ENCODE results near the gene SH3BP1.
"Not testable (repeated sequence)": the region's sequence is repeated elsewhere in the genome, so short reads cannot be mapped to it uniquely, and the experiment has no call there.

SH3BP1 gene

GRCh38 chr22:37655252-37655563 lies 15.7 kb downstream of the SH3BP1 start:
- H3K4me3 ChIP-seq (ENCODE audit: low read depth in 1 of 2, low read length in 1 of 2), result no peak overlapping the region
- peaks cover 62% of the 10 kb centered on the region for H3K36me3 ChIP-seq
- no peaks in the 10 kb centered on the region for H3K9me3 ChIP-seq
- no peaks in the 10 kb centered on the region for H3K27me3 ChIP-seq
- H3K4me1 ChIP-seq (ENCODE audit: control insufficient read depth in 1 of 2, insufficient read depth in 1 of 2, low read depth in 1 of 2, low read length in 1 of 2), result peaks cover 15 to 18% of the 10 kb centered on the region in 2 experiments
- H3K27ac ChIP-seq, result no peak overlapping the region
- TF ChIP-seq CTCF (IDR thresholded peaks at IDR 0.05), result no peak

- Histone ChIP-seq H3K4me1 (ENCODE audit: control insufficient read depth in 1 of 2, insufficient read depth in 1 of 2, low read depth in 1 of 2, low read length in 1 of 2) (peaks cover 15 to 18% of the 10 kb centered on the region in 2 experiments), H3K27ac (peak overlapping the region; percentile 16), H3K36me3 (peaks cover 48% of the 10 kb centered on the region)
- not testable (repeated sequence) for H3K9me3 ChIP-seq; H3K4me3 ChIP-seq (ENCODE audit: low read depth in 1 of 2, low read length in 1 of 2); H3K27me3 ChIP-seq
Measured at GRCh38 chr22:37656583-37656982, 17.1 kb downstream of the SH3BP1 start.

GRCh38 chr22:37657590-37658132 lies 18.2 kb downstream of the SH3BP1 start:
- H3K27ac ChIP-seq, result peak overlapping the region; percentile 77
- H3K4me1 ChIP-seq (ENCODE audit: control insufficient read depth in 1 of 2, insufficient read depth in 1 of 2, low read depth in 1 of 2, low read length in 1 of 2), result peaks cover 15 to 18% of the 10 kb centered on the region in 2 experiments
- no peaks in the 10 kb centered on the region for H3K9me3 ChIP-seq
- peaks cover 38% of the 10 kb centered on the region for H3K36me3 ChIP-seq
- H3K4me3 ChIP-seq (ENCODE audit: low read depth in 1 of 2, low read length in 1 of 2), result peak overlapping the region; percentile 62 to 68
- TF ChIP-seq CTCF (IDR thresholded peaks at IDR 0.05), result no peak
- H3K27me3 ChIP-seq, result no peaks in the 10 kb centered on the region

GRCh38 chr22:37658133-37659065 lies 18.9 kb downstream of the SH3BP1 start, which contains the start of gene PDXP:
TSS of gene PDXP (plus strand) at chr22:37658723. CDS start at chr22:37658783, 60 bp downstream.
- Histone ChIP-seq H3K27ac (peak within 1 kb of the TSS; percentile 77), H3K9me3 (no peaks in the 10 kb centered on the region), H3K4me1 (ENCODE audit: control insufficient read depth in 1 of 2, insufficient read depth in 1 of 2, low read depth in 1 of 2, low read length in 1 of 2) (peaks cover 15 to 18% of the 10 kb centered on the region in 2 experiments), H3K27me3 (no peaks in the 10 kb centered on the region), H3K4me3 (ENCODE audit: low read depth in 1 of 2, low read length in 1 of 2) (peak within 1 kb of the TSS; percentile 62 to 68), H3K36me3 (peaks cover 30% of the 10 kb centered on the region)
- TF ChIP-seq CTCF (IDR thresholded peaks at IDR 0.05), result no peak

GRCh38 chr22:37659066-37659896 lies 19.8 kb downstream of the SH3BP1 start:
- TF ChIP-seq CTCF (IDR thresholded peaks at IDR 0.05), result no peak
- Histone ChIP-seq H3K9me3 (no peaks in the 10 kb centered on the region), H3K4me1 (ENCODE audit: control insufficient read depth in 1 of 2, insufficient read depth in 1 of 2, low read depth in 1 of 2, low read length in 1 of 2) (peaks cover 15 to 18% of the 10 kb centered on the region in 2 experiments), H3K27me3 (no peaks in the 10 kb centered on the region), H3K36me3 (peaks cover 21% of the 10 kb centered on the region), H3K4me3 (ENCODE audit: low read depth in 1 of 2, low read length in 1 of 2) (peak overlapping the region; percentile 56 to 68), H3K27ac (no peak overlapping the region)
